ENCODE results near the gene CFAP65. TPM values are rescaled to one million over a fixed set of nuclear protein-coding genes. Genes with fewer than 3 reads are reported as not detected.

CFAP65 gene
- total RNA-seq, 1 experiment from 2014 or later: 0.52 TPM

GRCh38 chr2:219079417-219079816 is 38.1 kb upstream of the CFAP65 start:
- RAD21 ChIA-PET (ENCODE audit: low non-redundant PET in 1 of 2, low total read pairs in 2 of 2, uncharacterized antibody in 2 of 2, unreplicated experiment in 2 of 2): no interaction called here
- intact Hi-C loops (cut with micrococcal nuclease): no loop called here
- BruUV-seq (replicated peaks): no TSS peak

GRCh38 chr2:219078951-219079350 is 37.6 kb upstream of the CFAP65 start:
- RAD21 ChIA-PET (ENCODE audit: low non-redundant PET in 1 of 2, low total read pairs in 2 of 2, uncharacterized antibody in 2 of 2, unreplicated experiment in 2 of 2): no interaction called here
- no peaks in the 10 kb centered on the region; a peak in 1 of 4 replicates for H3K36me3 ChIP-seq (ENCODE audit: control insufficient read depth in 1 of 2, insufficient read depth in 2 of 2, low read length in 2 of 2)
- ATAC-seq (no peak), DNase-seq (ENCODE audit: low read depth, low spot score) (no peak)
- POLR2A ChIA-PET: no interaction called here
- no peaks in the 10 kb centered on the region for H3K79me2 ChIP-seq (ENCODE audit: insufficient read depth, low read length)
- no peak for TF ChIP-seq CTCF (IDR thresholded peaks at IDR 0.05 in 2 of 3, conservative IDR thresholded peaks at IDR 0.05 in 1 of 3; ENCODE audit: borderline replicate concordance in 1 of 3, insufficient read depth in 1 of 3, low read depth in 2 of 3, low read length in 2 of 3)
- TF ChIP-seq CEBPB (IDR thresholded peaks at IDR 0.05; ENCODE audit: low read depth): no peak
- TF ChIP-seq MAX (IDR thresholded peaks at IDR 0.05): no peak
- no peak for TF ChIP-seq ZFX (IDR thresholded peaks at IDR 0.05)
- no peak for TF ChIP-seq POLR2AphosphoS5 (IDR thresholded peaks at IDR 0.05; ENCODE audit: low read depth, low read length)
- TF ChIP-seq SIN3A (IDR thresholded peaks at IDR 0.05; ENCODE audit: low read depth): no peak
- no peak for TF ChIP-seq EZH2phosphoT487 (IDR thresholded peaks at IDR 0.05; ENCODE audit: borderline replicate concordance)
- TF ChIP-seq EGR1 (IDR thresholded peaks at IDR 0.05; ENCODE audit: low read depth): no peak
- TF ChIP-seq SP1 (IDR thresholded peaks at IDR 0.05; ENCODE audit: low read depth): no peak
- no peak for TF ChIP-seq ELF1 (IDR thresholded peaks at IDR 0.05; ENCODE audit: borderline replicate concordance, low read depth)
- no peak for TF ChIP-seq CBX3 (IDR thresholded peaks at IDR 0.05; ENCODE audit: low read depth)
- no peak for TF ChIP-seq RAD21 (IDR thresholded peaks at IDR 0.05; ENCODE audit: low read depth)
- TF ChIP-seq ZNF274 (IDR thresholded peaks at IDR 0.05; ENCODE audit: low read depth, low read length): no peak
- no peak for TF ChIP-seq TCF7L2 (IDR thresholded peaks at IDR 0.05; ENCODE audit: borderline replicate concordance, extremely low read depth, insufficient read depth, insufficient read length)
- no peak for TF ChIP-seq FOSL1 (IDR thresholded peaks at IDR 0.05; ENCODE audit: low read depth)
- H3K9me2 ChIP-seq (ENCODE audit: insufficient read depth): no peaks in the 10 kb centered on the region
- no peak overlapping the region for H3K27ac ChIP-seq (ENCODE audit: low read depth, low read length)
- no peaks in the 10 kb centered on the region for H4K20me1 ChIP-seq (ENCODE audit: insufficient read depth)
- no TSS peak for BruUV-seq (replicated peaks)
- intact Hi-C loops (cut with micrococcal nuclease): no loop called here
- no peak overlapping the region for H3K4me3 ChIP-seq (replicated peaks in 1 of 2; ENCODE audit: low read depth in 1 of 2, low read length in 2 of 2)
- H3K9me3 ChIP-seq (ENCODE audit: control insufficient read depth in 1 of 2, insufficient read depth in 1 of 2, low read depth in 1 of 2, low read length in 2 of 2): no peaks in the 10 kb centered on the region
- no peaks in the 10 kb centered on the region for H3K4me1 ChIP-seq (ENCODE audit: control insufficient read depth in 1 of 2, insufficient read depth in 2 of 2, low read length in 2 of 2)
- H3K27me3 ChIP-seq (ENCODE audit: insufficient read depth, low read length): no peaks in the 10 kb centered on the region
- CTCF ChIA-PET: interaction anchor here (0.7 to 1.8 kb wide), 3 partner anchors 25 to 76 kb away, joined by 3 to 10 read pairs (median 5); no protein-coding TSS in a partner anchor
- H3K4me2 ChIP-seq (ENCODE audit: low read length): no peak overlapping the region
- H2AFZ ChIP-seq (ENCODE audit: low read depth, low read length, poor library complexity, severe bottlenecking): no peak overlapping the region
- H3K9ac ChIP-seq (ENCODE audit: low read length): no peak overlapping the region

More at GRCh38 chr2:219079417-219079816, 38.1 kb upstream of the CFAP65 start:
- Histone ChIP-seq H4K20me1 (ENCODE audit: insufficient read depth) (no peaks in the 10 kb centered on the region), H3K27ac (ENCODE audit: low read depth, low read length) (no peak overlapping the region), H3K36me3 (ENCODE audit: control insufficient read depth in 1 of 2, insufficient read depth in 2 of 2, low read length in 2 of 2) (no peaks in the 10 kb centered on the region; a peak in 1 of 4 replicates), H2AFZ (ENCODE audit: low read depth, low read length, poor library complexity, severe bottlenecking) (no peak overlapping the region), H3K9me3 (ENCODE audit: control insufficient read depth in 1 of 2, insufficient read depth in 1 of 2, low read depth in 1 of 2, low read length in 2 of 2) (no peaks in the 10 kb centered on the region), H3K27me3 (ENCODE audit: insufficient read depth, low read length) (no peaks in the 10 kb centered on the region), H3K79me2 (ENCODE audit: insufficient read depth, low read length) (no peaks in the 10 kb centered on the region), H3K4me2 (ENCODE audit: low read length) (no peak overlapping the region), H3K9ac (ENCODE audit: low read length) (no peak overlapping the region), H3K4me3 (replicated peaks in 1 of 2; ENCODE audit: low read depth in 1 of 2, low read length in 2 of 2) (no peak overlapping the region), H3K9me2 (ENCODE audit: insufficient read depth) (no peaks in the 10 kb centered on the region), H3K4me1 (ENCODE audit: control insufficient read depth in 1 of 2, insufficient read depth in 2 of 2, low read length in 2 of 2) (no peaks in the 10 kb centered on the region)
- DNase-seq (ENCODE audit: low read depth, low spot score) (no peak), ATAC-seq (no peak)
- POLR2A ChIA-PET: no interaction called here
- TF ChIP-seq YY1 (IDR thresholded peaks at IDR 0.05; ENCODE audit: extremely low read depth, insufficient replicate concordance, low read depth, low read length): no peak
- no peak for TF ChIP-seq EZH2phosphoT487 (IDR thresholded peaks at IDR 0.05; ENCODE audit: borderline replicate concordance)
- no peak for TF ChIP-seq EZH2 (IDR thresholded peaks at IDR 0.05)
- no peak for TF ChIP-seq CBX3 (IDR thresholded peaks at IDR 0.05; ENCODE audit: low read depth)
- CTCF ChIA-PET: interaction anchor here (0.7 to 1.8 kb wide), 2 partner anchors 24 to 40 kb away, joined by 3 to 10 read pairs; no protein-coding TSS in a partner anchor
